ENCODE measurements around the gene TNS1.

DNA sequence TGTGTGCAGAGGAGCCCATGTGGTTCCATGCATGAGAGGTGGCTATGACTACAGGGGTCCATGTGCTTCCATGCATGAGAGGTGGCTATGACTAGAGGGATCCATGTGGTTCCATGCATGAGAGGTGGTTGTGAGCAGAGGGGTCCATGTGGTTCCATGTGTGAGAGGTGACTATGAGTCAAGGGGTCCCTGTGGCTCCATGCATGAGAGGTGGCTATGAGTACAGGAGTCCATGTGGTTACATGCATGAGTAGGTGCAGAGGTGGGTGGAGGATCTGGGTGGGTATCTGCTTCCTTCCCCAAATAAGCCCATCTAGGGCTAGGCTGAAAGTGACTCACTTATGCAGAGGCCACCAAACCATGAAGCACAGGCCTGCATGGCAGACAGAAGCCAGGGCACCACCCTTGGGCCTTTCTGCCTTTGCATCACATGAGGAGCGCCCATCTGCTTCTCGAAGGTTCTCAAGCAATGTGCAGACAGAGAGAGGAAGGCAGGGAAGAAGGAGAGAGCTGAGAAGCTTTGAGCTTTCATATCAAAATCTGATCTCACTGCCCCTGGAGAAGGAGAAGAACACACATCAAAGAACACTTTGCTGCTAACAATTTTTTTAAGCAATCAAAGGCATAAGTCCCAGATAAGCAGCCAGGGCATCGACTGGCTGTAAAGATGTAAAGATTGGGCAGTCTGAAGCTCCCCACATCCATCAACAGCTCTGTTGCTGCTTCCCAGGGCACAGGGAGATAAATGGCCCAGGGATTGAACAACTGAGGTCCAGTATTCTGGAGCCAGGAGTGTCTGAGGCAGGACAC, 137.6 kb downstream of the TNS1 start:
- no peak for TF ChIP-seq TCF7 (IDR thresholded peaks at IDR 0.05; ENCODE audit: borderline replicate concordance)
- TF ChIP-seq, protein P1, sequence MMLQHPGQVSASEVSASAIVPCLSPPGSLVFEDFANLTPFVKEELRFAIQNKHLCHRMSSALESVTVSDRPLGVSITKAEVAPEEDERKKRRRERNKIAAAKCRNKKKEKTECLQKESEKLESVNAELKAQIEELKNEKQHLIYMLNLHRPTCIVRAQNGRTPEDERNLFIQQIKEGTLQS (IDR thresholded peaks at IDR 0.05; ENCODE audit: borderline replicate concordance, extremely low read depth, low read depth, low read length) = no peak
- no peak for TF ChIP-seq RCOR1 (conservative IDR thresholded peaks at IDR 0.05; ENCODE audit: low read depth, low read length)
- TF ChIP-seq HDAC6 (IDR thresholded peaks at IDR 0.05; ENCODE audit: unreplicated experiment) = no peak
- no peak for TF ChIP-seq JUND (IDR thresholded peaks at IDR 0.05; ENCODE audit: low read depth, low read length)
- TF ChIP-seq CREM (IDR thresholded peaks at IDR 0.05; ENCODE audit: low read depth) = no peak
- no peak for TF ChIP-seq ZBTB33 (IDR thresholded peaks at IDR 0.05)
- no peak for TF ChIP-seq E2F4 (IDR thresholded peaks at IDR 0.05; ENCODE audit: low read depth, low read length)
- no peak for TF ChIP-seq POLR2A (IDR thresholded peaks at IDR 0.05; ENCODE audit: low read depth, low read length)
